GM23248 (cell line): ENCODE measurements around the gene NRG3.

Experiments used
- EZH2 ChIP-seq: fragments of 200-600 bp; sonication (generic); IDR thresholded peaks from 2 replicates; pipeline ENCODE4 v1.6.1; 2018; ENCODE audit warnings: antibody characterized with exemption, mild to moderate bottlenecking; ENCODE audit not compliant: insufficient read depth, poor library complexity, severe bottlenecking
- EZH2phosphoT487 ChIP-seq: fragments of 200-600 bp; sonication (generic); IDR thresholded peaks from 2 replicates; pipeline ENCODE4 v1.6.1; 2018; ENCODE audit warnings: antibody characterized with exemption, moderate library complexity, mild to moderate bottlenecking, low read depth; ENCODE audit not compliant: insufficient read depth

DNA sequence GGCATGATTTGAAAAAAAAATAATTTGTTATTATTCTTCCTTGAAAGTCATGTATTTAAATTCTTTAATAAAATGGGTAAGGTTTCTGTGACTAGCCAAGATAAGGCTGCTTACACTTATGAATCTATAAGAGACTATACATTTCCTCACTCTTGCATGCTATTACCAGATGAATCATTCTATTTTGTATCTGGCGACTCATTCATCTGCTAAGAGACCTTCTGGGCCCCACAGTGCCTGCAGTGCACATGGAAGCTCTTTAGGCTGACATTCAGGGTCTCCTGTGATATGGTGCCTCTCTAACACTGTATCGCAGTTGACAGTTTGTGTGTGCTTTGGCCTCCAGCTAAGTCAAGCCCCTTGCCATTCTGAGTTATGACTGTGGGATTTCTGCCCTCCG, 121.9 kb downstream of the NRG3 start:
- TF ChIP-seq EZH2 (no peak), EZH2phosphoT487 (no peak)
